HG03064 (cell line): Measurements from ENCODE around the gene DCLK1.

ENCODE experiments used
- ATAC-seq: cut with Tn5 transposase; IDR thresholded peaks from one replicate; pipeline ENCODE4 v1.9.1; 2021; ENCODE audit warnings: low read depth; ENCODE audit not compliant: unreplicated experiment

DCLK1 gene

DNA sequence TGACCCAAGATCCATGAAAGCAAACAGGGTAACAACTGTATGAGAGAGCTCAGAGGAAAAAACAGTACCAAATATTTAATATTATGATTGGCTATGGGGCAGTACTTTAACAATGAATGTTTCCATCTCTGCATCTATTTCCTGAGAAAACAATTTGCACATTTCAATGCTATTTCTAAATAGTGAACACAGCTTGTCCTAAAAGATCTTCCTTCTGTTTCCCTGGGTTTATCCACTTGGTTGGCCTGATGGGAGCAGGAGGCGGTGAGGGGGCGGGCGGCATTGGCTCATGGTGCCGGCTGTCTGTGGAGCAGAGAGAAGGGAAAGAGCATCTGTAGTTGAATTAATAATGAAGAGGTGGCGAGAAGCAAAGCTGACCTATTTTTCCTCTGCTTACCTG lies 291.4 kb downstream of the DCLK1 start:
- ATAC-seq, result no peak

DNA sequence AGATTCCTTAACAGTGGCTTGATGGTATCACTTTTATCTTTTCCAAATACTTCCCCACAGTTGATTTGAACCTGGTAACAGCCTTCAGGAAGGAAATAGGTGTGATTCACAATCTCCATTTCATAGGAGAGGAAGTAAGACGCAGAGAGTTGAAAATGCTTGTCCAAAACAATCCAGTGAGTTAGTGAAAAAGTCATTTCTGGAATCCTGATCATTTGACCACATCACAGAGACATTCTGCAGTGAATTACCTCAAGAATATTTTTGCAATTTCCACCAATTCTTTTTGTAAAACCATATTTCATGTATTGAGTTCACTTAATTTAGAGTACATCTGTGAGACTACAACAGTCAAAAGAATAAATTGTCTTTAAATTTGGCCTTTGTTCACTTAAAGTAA lies 292.8 kb downstream of the DCLK1 start:
- ATAC-seq, result no peak

DNA sequence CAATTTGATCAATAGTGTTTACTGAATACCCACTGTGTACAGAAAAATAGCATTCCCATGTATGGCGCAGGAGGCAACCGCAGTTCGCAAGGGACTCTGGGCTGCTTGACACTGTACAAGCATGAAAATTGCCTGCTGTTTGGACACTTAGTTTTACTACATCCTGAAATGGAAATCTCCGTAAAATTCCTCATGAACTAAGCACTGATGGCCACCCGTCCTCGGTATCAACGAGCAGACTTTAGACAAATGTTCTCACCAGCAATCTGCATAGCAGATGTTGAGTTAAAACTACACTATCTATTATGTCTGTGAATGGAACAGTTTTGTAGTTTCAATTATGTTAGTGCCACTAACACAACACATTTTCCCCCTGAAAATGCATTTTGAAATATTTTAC lies 294.7 kb downstream of the DCLK1 start:
- ATAC-seq, result no peak

DNA sequence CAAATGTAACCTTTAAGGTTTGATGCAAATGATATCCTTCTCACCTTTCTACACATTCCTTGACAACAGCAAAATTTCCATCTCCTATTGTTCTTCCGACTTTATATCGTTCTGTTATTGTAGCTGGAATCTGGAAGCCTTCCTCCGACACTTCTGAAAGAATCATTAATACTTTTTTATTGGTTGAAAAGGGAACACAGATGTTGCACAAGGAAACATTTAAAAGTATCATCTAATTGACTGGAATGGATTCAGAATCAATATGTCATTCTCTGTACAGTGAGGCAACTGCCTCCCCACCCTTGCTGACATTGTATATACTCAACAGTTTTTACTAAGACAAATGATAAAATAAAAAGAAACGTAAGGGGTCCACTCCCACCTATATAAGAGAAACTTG lies 295.2 kb downstream of the DCLK1 start:
- no peak for ATAC-seq

DNA sequence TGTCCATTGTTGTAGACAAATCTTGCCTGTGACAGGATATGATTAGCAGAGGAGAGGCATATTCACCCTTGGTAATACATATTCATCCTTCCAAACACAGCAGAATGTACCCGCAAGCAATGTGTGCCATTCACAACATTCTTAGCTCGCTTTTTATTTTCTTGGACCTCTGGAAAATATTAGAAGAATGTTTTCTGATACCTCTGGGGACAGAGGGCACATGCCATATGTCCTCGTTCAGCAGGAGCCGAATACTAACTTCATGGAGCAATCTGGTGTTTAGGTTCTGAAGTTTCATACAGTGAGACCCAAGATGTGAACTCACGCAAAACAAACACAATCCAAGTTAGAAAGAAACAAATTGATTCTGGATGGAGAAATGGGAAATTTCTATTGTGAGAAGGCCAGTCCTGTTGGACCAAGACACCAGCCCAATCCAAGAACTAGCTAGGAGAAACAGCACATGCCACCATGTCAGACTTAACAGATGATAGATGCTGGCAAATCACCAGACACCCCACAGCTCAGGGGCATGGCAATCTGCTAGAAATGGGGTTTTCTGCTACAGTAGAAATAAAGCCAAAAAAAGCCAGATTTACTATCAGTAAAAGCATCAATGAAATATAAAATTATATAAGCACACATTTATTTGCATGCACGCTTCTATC lies 297.4 kb downstream of the DCLK1 start:
- no peak for ATAC-seq

DNA sequence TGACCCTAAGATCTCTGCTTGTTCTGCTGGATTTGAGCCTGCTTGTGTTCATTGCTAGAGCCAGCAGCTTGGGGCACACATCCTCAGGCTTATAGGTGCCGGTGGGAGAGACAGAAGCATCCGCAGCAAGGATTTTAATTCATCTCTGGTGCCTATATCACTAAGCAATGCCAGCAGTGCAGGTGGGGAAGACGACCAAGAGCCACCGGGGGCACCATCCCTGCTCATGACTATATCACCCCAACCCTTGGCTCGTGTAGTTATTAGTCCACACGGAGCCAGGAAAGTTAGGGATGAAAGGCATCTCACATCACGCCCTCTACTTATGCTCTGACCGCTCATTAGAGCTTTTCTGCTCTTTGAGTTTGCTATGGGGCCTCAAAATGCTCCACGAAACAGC lies 298.2 kb downstream of the DCLK1 start:
- no peak for ATAC-seq

DNA sequence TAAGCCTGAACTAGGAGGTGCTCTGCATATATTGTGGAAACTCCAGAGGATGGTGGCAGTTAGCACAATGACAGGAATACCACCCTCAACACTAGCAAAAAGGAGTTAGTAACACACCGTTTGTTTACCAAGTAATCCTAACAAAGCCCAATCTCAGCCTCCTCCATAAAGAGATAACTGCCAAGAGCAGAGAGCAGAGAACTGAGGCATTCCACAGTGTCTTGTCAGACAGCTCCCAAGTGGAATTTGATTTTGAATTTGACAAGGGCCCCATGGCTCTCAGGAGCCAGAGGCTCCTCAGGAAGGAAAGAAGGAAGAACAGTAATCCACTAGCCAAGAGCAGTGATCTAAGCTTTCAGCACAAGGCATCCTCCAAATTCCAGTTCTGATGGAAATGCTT lies 298.6 kb downstream of the DCLK1 start:
- ATAC-seq, result no peak

DNA sequence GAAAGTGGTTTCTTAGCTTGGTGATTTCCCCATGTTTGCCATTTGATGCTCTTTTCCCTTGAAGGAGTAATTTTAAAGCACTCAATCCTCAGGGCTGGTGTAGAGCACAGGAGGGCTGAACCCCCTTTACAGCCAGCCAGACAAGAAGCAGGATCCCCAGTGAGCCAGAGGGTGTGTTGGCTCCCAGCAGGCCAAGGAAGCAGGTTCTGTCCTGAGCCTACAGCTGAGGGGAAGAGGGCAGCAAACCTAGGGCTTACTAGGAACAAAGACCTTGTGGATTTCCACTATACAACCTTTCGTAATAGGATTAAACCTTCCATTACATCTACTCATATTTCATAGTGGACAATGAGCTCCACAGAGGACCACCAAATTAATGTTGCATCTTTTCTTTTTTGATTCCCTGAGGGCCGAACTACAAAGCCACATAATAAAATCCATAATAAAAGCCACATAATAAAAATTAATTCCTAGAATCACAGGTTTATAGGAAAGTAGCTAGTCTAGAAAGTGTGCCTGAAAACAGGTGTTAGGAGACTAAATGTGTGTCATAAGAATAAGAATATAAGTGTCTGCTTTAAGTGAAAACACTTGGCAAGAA lies 300.2 kb downstream of the DCLK1 start:
- ATAC-seq, result no peak

DNA sequence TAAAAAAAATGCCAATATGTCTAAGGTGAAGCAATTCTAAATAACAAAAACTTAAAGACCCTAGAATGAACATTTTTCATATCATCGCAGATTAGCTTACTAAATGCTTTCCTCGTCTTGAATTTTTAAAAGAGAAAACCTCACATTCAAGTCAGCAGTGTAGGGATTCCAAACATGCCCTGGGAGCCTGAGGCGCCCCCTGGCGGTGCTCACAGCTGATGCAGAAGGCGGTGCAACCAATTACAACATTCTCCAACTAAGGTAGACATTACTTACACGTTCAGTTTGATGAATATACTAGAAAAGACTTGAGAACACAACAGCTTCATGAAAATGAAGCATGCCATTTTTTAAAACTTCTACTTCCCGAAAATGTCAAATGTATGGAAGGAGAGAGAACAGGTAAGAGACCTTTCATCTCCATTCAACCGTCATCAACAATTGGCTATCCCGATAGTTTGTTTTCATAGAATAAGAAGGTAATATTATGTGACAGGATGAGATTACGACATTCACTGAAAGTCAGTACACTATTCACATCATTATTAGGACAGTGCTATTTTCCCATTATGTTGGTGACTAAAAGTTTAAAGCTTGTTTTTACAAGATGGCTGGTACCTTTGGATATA lies 304.4 kb downstream of the DCLK1 start:
- no peak for ATAC-seq

DNA sequence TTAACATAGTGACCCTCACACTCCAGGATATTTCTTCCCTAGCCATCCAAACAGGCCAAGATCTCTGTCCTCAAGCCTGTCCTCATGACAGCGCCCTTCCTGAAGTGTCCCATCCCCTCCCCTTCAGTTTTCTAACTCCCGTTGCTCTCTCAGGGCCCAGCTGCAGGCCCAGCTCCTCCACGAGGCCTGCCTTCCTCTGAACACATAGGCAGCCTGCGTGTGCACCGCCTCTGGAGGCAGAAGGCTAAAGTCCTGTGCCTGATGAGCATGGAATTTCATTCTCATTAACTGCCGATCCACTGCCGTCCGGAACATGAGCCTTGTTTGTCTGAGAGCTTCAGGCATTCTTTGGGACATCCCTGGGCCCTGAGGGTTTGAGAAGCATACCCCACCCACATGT lies 306.4 kb downstream of the DCLK1 start:
- no peak for ATAC-seq

DNA sequence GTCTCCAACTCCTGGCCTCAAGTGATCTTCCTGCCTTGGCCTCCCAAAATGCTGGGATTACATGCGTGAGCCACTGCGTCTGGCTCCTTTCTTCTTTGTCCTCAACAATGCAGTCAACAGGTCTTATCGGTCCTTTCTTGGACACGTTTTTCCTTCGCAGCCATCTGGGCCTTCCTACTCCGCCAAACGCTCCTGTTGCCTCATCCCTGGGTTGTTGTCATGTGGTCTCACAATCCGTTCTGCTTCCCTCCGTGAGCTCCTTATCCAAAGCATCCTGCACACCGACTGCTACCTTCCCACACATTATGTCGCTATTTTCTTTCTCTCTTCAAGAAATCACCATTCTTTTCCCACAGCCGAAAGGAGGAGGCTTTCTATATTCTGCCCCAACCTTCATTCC lies 306.8 kb downstream of the DCLK1 start:
- no peak for ATAC-seq

DNA sequence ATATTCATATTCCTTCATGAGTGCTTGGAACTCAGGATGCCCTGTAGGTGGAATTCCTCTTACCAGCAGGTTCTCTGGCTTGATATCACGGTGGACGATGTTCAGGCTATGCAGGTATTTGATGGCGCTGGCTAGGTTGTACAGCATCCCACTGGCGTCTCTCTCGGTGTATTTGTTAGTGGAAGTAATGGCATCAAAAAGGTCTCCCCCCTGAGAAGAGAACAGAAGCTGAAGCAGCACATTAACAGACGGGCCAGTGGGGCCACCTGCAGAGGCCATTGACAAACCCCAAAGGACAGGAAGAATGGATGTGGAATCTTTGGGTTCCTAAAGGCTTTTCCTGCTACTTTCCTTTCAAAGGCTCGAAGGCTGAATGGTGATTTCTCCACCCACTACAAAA lies 308.5 kb downstream of the DCLK1 start:
- ATAC-seq, result no peak

DNA sequence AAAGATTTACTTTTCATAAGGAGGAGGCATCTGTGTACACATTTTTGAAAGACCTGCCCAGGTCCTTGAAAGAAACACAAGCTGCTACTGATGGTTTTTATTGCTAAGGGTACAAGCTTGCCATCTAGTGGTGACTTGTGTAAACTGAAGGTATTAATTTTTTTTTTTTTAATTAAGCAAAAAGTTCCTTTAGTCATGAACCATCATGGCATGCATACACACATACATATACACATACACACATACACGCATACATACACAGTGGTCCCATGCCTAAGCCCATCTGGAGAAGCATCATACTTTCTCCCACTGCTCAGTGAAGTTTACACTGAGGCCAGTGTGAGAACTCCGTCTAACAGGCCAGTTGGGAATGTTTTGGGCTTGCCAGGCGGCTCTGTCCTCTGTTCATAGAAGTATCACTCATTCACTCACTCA lies 312.5 kb downstream of the DCLK1 start:
- ATAC-seq, result no peak

DNA sequence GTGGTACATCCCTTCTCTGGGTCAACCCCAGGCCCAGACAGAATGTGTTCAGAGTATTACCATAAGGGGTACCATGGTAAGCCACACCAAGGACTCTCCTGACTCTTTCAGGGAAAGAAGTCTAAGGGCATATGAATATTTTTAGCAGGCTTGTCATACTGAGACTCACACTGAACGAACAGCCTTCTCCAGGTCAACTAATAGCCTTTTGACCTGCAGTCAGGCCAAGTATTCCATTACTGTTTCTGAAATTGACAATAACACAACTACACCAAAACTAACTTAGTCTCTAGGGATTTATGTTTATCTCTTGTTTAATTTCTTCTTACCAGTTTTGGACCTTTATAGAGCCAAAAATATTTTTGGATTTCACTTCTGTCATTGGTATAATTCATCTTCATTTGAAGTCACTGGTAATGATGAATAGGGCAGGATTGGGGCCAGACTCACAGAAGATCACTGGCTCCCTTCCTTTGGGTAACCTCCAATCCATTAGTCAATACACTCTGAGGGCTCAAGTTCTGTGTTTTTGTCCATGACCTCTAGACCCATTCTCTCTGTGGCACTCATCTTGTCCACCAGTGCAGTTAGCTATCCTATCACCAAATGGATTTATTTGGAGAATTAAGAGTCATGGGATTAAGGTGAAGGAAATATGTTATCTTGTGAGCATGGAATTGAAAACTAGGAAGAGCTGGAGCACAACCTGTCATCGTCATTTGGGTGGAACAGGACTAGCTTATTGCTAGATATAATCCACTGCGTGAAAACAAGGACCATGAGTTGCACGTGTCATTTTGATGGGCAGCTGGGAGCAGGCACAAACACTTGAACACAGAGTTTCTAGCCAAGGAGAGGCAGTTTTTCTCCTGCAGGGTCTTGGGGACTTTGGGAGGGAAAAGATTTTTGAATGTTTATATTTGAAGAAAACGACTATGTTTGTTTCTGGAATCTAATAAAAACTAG lies 313.3 kb downstream of the DCLK1 start:
- ATAC-seq, result no peak

DNA sequence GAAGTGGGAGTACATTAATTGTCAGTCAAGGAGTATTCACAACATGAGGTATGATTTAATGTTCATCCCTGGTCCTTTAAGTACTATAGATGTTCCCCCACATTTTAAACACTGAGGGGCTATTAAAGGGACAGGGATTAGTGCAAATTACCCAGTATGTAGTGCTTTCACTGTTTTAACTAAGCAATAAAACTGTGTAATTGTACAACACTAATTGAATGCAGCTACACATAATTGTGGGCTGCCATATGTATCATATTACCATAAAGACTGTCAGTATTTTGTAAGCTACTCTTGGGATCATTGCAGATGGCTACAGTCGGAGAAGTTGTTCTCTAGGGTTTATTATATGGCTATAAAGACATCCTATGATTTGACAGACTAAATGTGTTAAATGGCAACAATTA lies 316.6 kb downstream of the DCLK1 start:
- ATAC-seq, result no peak

DNA sequence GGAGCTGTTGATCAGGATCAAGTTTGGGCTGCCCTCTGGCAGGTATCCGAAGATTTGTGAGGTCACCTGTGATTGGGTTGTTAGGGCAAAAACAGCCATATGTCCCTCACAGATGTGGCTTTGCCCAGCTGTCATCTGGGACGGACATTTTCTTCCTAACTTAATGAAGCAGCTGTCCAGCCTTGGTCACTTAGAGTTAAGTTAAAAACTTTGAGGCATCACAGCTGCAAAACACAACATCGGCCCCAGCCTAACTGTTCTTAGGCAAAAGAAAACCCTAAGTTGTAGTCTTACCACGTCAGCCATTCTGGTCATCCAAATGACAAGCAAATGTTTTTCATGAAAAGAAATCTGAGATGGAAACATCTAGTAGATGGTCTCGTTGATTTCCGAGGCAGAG lies 318.4 kb downstream of the DCLK1 start:
- no peak for ATAC-seq

DNA sequence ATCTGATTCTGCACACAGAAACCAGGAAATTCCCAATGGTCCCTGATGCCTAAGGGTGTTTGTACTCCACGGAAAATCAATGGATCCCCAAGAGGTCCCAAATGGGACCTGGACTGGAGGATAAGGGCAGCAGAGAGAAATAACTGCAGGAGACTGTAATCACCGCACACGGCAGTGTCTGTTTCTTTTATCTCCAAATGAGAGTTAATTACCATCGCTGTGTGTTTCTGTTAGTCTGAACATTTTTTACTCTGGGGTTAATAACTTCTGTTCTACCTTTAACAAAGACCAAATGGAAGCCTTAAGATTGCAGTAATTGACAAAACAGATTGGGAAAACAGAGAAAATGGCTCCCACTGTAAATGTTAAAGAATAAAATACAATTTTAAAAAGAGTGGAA lies 320.9 kb downstream of the DCLK1 start:
- no peak for ATAC-seq

DNA sequence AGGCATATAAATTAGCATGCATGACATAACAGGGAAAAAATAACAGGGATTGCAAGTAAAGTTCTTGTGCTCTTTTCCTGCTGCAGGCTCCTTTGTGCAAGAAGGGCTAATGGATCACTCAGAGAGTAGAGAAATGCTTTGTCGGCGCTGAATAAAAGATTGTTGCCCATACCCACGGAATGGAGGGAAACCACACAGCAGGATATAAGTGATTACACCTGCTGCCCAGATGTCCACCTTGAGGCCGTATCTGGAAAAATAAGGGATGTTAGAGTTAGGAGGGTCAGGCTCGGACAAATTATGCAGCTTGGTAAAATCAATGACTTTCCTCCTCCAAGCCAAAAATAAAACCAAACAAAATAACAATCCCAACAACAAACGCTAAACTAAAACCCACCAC lies 322.3 kb downstream of the DCLK1 start:
- ATAC-seq, result no peak

DNA sequence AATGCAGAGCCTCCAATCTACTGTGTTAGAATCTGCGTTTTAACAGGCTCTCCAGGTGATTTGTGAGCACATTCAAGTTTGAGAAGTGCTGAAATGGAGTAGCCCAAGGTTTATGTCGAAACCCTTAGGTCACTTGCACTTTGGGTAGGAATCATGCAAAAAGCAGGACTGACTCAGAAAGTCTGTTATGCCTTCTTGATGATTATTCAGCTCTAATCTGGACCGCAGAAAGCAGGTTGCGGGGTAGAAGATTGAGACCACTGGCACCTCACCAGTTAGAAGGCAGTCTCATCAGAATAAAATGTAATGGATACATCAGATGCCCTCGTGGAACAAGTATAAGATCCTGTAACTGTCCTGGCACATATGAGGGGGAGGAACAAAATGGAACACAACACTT lies 326.3 kb downstream of the DCLK1 start:
- ATAC-seq, result no peak

DNA sequence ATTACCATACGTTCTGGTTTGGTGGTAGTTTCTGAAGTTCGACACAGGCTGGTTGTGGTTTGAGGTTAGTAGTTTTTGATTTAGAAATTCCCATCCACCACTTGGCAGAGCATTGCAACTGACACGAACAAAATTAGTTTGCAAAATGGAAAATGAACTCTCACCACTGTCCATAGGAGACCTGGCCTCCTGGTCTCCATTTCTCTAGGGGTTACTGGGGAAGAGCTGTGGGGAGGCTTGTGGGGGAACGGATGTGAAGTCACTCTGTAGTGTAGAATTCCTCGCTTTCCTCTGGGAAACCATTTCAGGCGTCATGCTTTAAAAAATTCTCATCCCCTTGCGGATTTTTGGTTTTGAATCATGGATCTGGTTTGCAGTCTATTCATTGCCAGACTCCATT lies 333.2 kb downstream of the DCLK1 start:
- ATAC-seq, result no peak

DNA sequence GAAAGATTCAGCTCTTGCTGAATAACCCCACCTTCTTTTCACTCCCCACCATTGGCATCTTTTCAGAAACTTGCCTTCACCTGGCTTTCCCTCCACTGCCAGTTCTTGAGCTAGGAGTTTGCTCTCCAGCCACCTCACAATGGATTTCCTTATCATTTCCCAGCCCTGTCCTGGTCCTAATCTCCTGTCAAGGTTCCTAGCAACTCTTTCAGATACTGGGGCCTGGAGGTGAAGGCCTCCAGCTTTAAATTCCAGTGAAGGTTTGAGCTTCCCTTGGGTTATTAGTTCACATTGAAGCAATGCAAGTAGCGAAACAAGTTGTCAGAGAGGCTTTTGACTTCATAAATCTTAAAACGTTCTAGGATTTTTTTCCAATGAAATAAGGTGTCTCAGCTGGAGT lies 333.9 kb downstream of the DCLK1 start:
- ATAC-seq, result no peak
